ENCODE results near the gene GPR18.

GPR18 gene

GRCh38 chr13:99208185-99208584 lies 50.0 kb downstream of the GPR18 start:
- no peak for DNase-seq (ENCODE audit: low spot score)

GRCh38 chr13:99207511-99207910 lies 50.7 kb downstream of the GPR18 start:
- no peak for DNase-seq (ENCODE audit: low spot score)

GRCh38 chr13:99206873-99207272 lies 51.3 kb downstream of the GPR18 start:
- no peak for DNase-seq (ENCODE audit: low spot score)

GRCh38 chr13:99206226-99206625 lies 52.0 kb downstream of the GPR18 start:
- DNase-seq (ENCODE audit: low spot score): no peak

GRCh38 chr13:99205621-99206220 lies 52.5 kb downstream of the GPR18 start:
- no peak for DNase-seq (ENCODE audit: low spot score)

Data from kidney capillary endothelial cell (primary cell).